Lung (tissue), 12 donors: Measurements from ENCODE around the gene SAMD4A. TPM values are rescaled to one million over a fixed set of nuclear protein-coding genes. Genes with fewer than 3 reads are reported as not detected.

Experiments used
- ATAC-seq: fragments of 200-7000 bp; cut with Tn5 transposase; one replicate; pipeline ENCODE4 v1.9.1; 2020; ENCODE audit warnings: moderate number of reproducible peaks; ENCODE audit not compliant: insufficient read depth, low FRiP score
- DNase-seq, 3 donors: peaks; one replicate each; pipeline ENCODE4 v3.0.0-alpha.2; 2013 to 2017
- H3K27ac ChIP-seq, 2 donors: one replicate each; pipeline ENCODE4 v1.5.1; 2013; ENCODE audit warnings: mild to moderate bottlenecking in 2 of 2, moderate library complexity in 2 of 2, control low read depth in 1 of 2, inconsistent platforms in 1 of 2, low read depth in 1 of 2, low read length in 1 of 2
- H3K27me3 ChIP-seq, 3 donors: one replicate each; pipeline ENCODE4 v1.5.1; 2013; ENCODE audit warnings: low read length in 2 of 3; ENCODE audit not compliant: control insufficient read depth in 3 of 3, insufficient read depth in 3 of 3
- H3K36me3 ChIP-seq, 4 donors: one replicate each; pipeline ENCODE4 v1.5.1; 2013; ENCODE audit warnings: low read length in 4 of 4, mild to moderate bottlenecking in 1 of 4, moderate library complexity in 1 of 4; ENCODE audit not compliant: control insufficient read depth in 4 of 4, insufficient read depth in 4 of 4
- H3K4me1 ChIP-seq, 5 donors: one replicate each; pipeline ENCODE4 v1.5.1; 2013; ENCODE audit warnings: low read length in 5 of 5, mild to moderate bottlenecking in 2 of 5, moderate library complexity in 1 of 5; ENCODE audit not compliant: control insufficient read depth in 5 of 5, insufficient read depth in 5 of 5
- H3K4me3 ChIP-seq: one replicate; pipeline ENCODE4 v1.5.1; 2013; ENCODE audit warnings: mild to moderate bottlenecking, control low read depth, moderate library complexity
- H3K9ac ChIP-seq, 2 donors: one replicate each; pipeline ENCODE4 v1.5.1; 2013; ENCODE audit warnings: low read length in 2 of 2, control low read depth in 1 of 2; ENCODE audit not compliant: insufficient read depth in 1 of 2
- H3K9me3 ChIP-seq, 4 donors: one replicate each; pipeline ENCODE4 v1.5.1; 2013; ENCODE audit warnings: low read length in 3 of 4, mild to moderate bottlenecking in 1 of 4, moderate library complexity in 1 of 4; ENCODE audit not compliant: control insufficient read depth in 4 of 4, insufficient read depth in 3 of 4
- WGBS, 2 donors: extraction: QIAGEN DNeasy Blood & Tissue Kit; methylation state at CpG; one replicate each; pipeline ENCODE4 v1.1.7; 2013; 5-methylcytosine and 5-hydroxymethylcytosine counted together
- polyA plus RNA-seq, 2 donors: library from polyadenylated mRNA; stranded (reverse); fragments of 200-250 nt; gene quantifications; one replicate each; pipeline ENCODE4 v1.2.1, GENCODE V29; 2013
- total RNA-seq, 2 donors: library from RNA; depleted of rRNA in 1 of 2; stranded (reverse); fragments of >200 nt in 1 of 2; gene quantifications; one replicate each; pipeline ENCODE4 v1.2.1, GENCODE V29; 2014 to 2021
- TF ChIP-seq, protein P1 (sequence below): IDR thresholded peaks from 2 replicates; pipeline ENCODE4 v1.5.1; 2012; ENCODE audit warnings: mild to moderate bottlenecking; ENCODE audit errors: control extremely low read depth, extremely low read depth
- donor health status: control.
- donor health status: control.
- donor health status: Bipolar disorder and iron deficiency.
- donor health status: healthy.
- donor health status: DM: yes; HTN: yes; CAD: no.

Gene SAMD4A
- total and polyA plus RNA-seq, 4 donors = 5.8 to 26.6 (median 16.2) TPM

DNA sequence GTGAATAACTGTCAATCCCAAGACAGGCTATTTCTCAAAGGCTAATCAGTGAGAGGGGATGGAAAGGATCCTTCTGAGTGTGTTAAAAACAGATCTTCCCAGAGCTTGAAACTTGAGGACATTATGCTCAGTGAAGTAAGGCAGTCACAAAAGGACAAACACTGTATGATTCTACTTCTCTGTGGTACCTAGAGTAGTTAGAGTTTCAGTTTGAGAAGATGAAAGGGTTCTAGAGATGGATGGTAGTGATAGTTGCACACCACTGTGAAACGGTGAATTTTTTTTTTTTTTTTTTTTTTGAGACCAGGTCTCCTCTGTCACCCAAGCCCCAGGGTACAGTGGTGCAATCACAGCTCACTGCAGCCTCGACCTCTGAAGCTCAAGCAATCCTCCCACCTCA, 133.8 kb downstream of the SAMD4A start:
- Histone ChIP-seq H3K4me3 (no peak overlapping the region), H3K4me1 (peaks cover 0 to 39% (median 4%) of the 10 kb centered on the region in 5 donors), H3K27me3 (no peaks in the 10 kb centered on the region), H3K9ac (no peak overlapping the region), H3K27ac (peak overlapping the region in 1 of 2 donors; percentile 78), H3K36me3 (peaks cover 0 to 7% (median 0%) of the 10 kb centered on the region in 4 donors), H3K9me3 (no peaks in the 10 kb centered on the region)
- DNase-seq (no peak), ATAC-seq (no peak)
- 83 to 86% methylated on average over 2 of the region's 2 CpGs for whole genome bisulfite sequencing, 2 donors
- TF ChIP-seq, protein P1, sequence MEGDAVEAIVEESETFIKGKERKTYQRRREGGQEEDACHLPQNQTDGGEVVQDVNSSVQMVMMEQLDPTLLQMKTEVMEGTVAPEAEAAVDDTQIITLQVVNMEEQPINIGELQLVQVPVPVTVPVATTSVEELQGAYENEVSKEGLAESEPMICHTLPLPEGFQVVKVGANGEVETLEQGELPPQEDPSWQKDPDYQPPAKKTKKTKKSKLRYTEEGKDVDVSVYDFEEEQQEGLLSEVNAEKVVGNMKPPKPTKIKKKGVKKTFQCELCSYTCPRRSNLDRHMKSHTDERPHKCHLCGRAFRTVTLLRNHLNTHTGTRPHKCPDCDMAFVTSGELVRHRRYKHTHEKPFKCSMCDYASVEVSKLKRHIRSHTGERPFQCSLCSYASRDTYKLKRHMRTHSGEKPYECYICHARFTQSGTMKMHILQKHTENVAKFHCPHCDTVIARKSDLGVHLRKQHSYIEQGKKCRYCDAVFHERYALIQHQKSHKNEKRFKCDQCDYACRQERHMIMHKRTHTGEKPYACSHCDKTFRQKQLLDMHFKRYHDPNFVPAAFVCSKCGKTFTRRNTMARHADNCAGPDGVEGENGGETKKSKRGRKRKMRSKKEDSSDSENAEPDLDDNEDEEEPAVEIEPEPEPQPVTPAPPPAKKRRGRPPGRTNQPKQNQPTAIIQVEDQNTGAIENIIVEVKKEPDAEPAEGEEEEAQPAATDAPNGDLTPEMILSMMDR = no peak

DNA sequence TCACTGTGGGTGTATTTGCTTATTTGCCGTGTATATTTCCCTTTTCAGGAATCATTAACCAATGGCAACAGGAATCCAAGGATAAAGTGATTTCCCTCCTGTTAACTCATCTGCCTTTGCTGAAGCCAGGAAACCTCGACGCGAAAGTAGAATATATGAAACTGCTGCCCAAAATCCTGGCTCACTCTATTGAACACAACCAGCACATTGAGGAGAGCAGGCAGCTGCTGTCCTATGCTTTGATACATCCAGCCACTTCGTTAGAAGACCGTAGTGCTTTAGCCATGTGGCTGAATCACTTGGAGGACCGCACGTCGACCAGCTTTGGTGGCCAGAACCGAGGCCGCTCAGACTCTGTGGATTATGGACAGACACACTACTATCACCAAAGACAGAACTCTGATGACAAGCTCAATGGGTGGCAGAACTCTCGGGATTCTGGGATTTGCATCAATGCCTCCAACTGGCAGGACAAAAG, 135.1 kb downstream of the SAMD4A start:
- H3K4me3 ChIP-seq = no peak overlapping the region
- peaks cover 0 to 35% (median 4%) of the 10 kb centered on the region in 5 donors for H3K4me1 ChIP-seq
- ATAC-seq = no peak
- 95% methylated on average over 12 of the region's 12 CpGs for WGBS, 2 donors
- DNase-seq = no peak
- peaks cover 0 to 7% (median 0%) of the 10 kb centered on the region in 4 donors for H3K36me3 ChIP-seq
- H3K9ac ChIP-seq = no peak overlapping the region
- H3K27ac ChIP-seq = no peak overlapping the region
- H3K9me3 ChIP-seq = no peaks in the 10 kb centered on the region
- TF ChIP-seq, protein P1 = no peak
- H3K27me3 ChIP-seq = no peaks in the 10 kb centered on the region

DNA sequence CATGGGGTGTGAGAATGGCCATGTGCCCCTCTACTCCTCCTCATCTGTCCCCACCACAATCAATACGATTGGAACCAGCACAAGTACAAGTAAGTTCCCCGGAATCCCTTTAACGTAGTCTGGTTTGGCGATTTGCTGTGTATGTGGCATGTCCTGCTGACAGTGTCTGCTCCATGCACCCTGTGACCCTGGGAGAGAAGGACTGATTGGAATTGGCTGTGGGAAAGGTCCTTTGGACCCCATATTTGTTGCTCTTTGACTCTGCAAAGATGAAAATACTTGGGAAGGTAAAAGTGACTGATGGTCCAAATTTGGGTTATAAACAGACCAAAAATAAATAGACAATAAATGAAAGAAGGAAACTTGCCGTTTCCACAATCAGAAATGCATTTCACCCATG, 135.6 kb downstream of the SAMD4A start:
- peaks cover 0 to 31% (median 1%) of the 10 kb centered on the region in 5 donors for H3K4me1 ChIP-seq
- no peak overlapping the region for H3K4me3 ChIP-seq
- no peak for ATAC-seq
- no peaks in the 10 kb centered on the region for H3K9me3 ChIP-seq
- H3K27me3 ChIP-seq = no peaks in the 10 kb centered on the region
- peaks cover 0 to 7% (median 0%) of the 10 kb centered on the region in 4 donors for H3K36me3 ChIP-seq
- no peak for DNase-seq
- 96 to 97% methylated on average over 5 of the region's 5 CpGs for WGBS, 2 donors
- H3K9ac ChIP-seq = no peak overlapping the region
- H3K27ac ChIP-seq = no peak overlapping the region
- TF ChIP-seq, protein P1 = no peak

DNA sequence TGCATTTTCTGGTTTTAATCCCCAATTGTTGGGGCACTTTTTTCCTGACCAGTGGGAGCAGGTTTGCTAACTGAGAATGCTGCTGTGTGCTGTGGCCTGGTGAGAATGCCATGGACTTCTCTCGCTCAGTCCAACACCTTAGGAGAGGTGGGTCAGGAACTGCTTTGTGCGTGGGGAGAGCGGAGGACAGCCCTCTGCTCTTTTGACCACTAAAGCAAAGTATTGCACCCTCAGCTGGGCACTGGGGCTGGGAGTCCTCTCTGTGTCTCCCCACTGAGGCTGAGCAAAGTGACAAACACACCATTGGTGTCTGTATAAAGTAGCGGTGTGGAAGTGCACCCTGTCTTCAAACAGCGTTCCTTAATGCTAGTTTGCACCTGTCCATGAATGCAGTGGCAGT, 136.2 kb downstream of the SAMD4A start:
- peaks cover 0 to 7% (median 0%) of the 10 kb centered on the region in 4 donors for H3K36me3 ChIP-seq
- H3K27me3 ChIP-seq = no peaks in the 10 kb centered on the region
- TF ChIP-seq, protein P1 = no peak
- H3K4me1 ChIP-seq = peaks cover 0 to 34% (median 4%) of the 10 kb centered on the region in 5 donors
- H3K27ac ChIP-seq = no peak overlapping the region
- DNase-seq (no peak), ATAC-seq (no peak)
- 93 to 97% methylated on average over 5 of the region's 5 CpGs for WGBS, 2 donors
- no peaks in the 10 kb centered on the region for H3K9me3 ChIP-seq
- H3K4me3 ChIP-seq = no peak overlapping the region
- H3K9ac ChIP-seq = no peak overlapping the region
